ENCODE measurements around the gene TLK2.
"Not testable (repeated sequence)": the region's sequence is repeated elsewhere in the genome, so short reads cannot be mapped to it uniquely, and the experiment has no call there.

Gene TLK2

GRCh38 chr17:62565817-62566216 lies 87.2 kb downstream of the TLK2 start:
- Mint-ChIP-seq H3K9me3 (no peaks in the 10 kb centered on the region), H3K4me1 (peaks cover 29% of the 10 kb centered on the region), H3K27ac (no peak overlapping the region)

GRCh38 chr17:62566996-62567578 lies 88.5 kb downstream of the TLK2 start:
- DNase-seq (ENCODE audit: low spot score in 2 of 2) (no peak), ATAC-seq (peak; percentile 55)
- H3K4me1 Mint-ChIP-seq, result peaks cover 29% of the 10 kb centered on the region
- peak overlapping the region; percentile 26 for H3K27ac Mint-ChIP-seq
- H3K36me3 Mint-ChIP-seq, result peaks cover 81% of the 10 kb centered on the region
- H3K4me3 Mint-ChIP-seq, result no peak overlapping the region
- H3K9me3 Mint-ChIP-seq, result no peaks in the 10 kb centered on the region

More at GRCh38 chr17:62565817-62566216, 87.2 kb downstream of the TLK2 start:
- Mint-ChIP-seq H3K4me3 (no peak overlapping the region), H3K36me3 (peaks cover 85% of the 10 kb centered on the region)
- ATAC-seq, result no peak
- DNase-seq (ENCODE audit: low spot score in 2 of 2), result no peak

- Mint-ChIP-seq H3K36me3 (peaks cover 87% of the 10 kb centered on the region), H3K4me3 (no peak overlapping the region), H3K9me3 (no peaks in the 10 kb centered on the region), H3K4me1 (peaks cover 8% of the 10 kb centered on the region), H3K27ac (peak overlapping the region; percentile 42)
- DNase-seq (ENCODE audit: low spot score in 2 of 2) (no peak), ATAC-seq (no peak)
Measured at GRCh38 chr17:62572488-62572887, 93.9 kb downstream of the TLK2 start.

- Mint-ChIP-seq H3K27ac (peak overlapping the region; percentile 42), H3K4me1 (peaks cover 8% of the 10 kb centered on the region), H3K9me3 (no peaks in the 10 kb centered on the region), H3K4me3 (no peak overlapping the region), H3K36me3 (peaks cover 87% of the 10 kb centered on the region)
- DNase-seq (ENCODE audit: low spot score in 2 of 2) (no peak), ATAC-seq (no peak)
Measured at GRCh38 chr17:62572888-62573401, 94.3 kb downstream of the TLK2 start.

- Mint-ChIP-seq H3K36me3 (peaks cover 87% of the 10 kb centered on the region), H3K27ac (peak overlapping the region; percentile 54), H3K4me1 (peaks cover 8% of the 10 kb centered on the region), H3K9me3 (no peaks in the 10 kb centered on the region), H3K4me3 (no peak overlapping the region)
- DNase-seq (ENCODE audit: low spot score in 2 of 2) (no peak), ATAC-seq (no peak)
Measured at GRCh38 chr17:62573480-62574117, 95.0 kb downstream of the TLK2 start.

GRCh38 chr17:62576382-62576781 lies 97.8 kb downstream of the TLK2 start:
- H3K4me3 Mint-ChIP-seq, result no peak overlapping the region
- H3K9me3 Mint-ChIP-seq, result no peaks in the 10 kb centered on the region
- DNase-seq (ENCODE audit: low spot score in 2 of 2) (no peak), ATAC-seq (no peak)
- H3K36me3 Mint-ChIP-seq, result peaks cover 95% of the 10 kb centered on the region
- no peaks in the 10 kb centered on the region for H3K4me1 Mint-ChIP-seq
- H3K27ac Mint-ChIP-seq, result no peak overlapping the region

GRCh38 chr17:62578757-62579487 lies 100.3 kb downstream of the TLK2 start:
- Mint-ChIP-seq H3K4me3 (no peak overlapping the region), H3K9me3 (no peaks in the 10 kb centered on the region), H3K27ac (peak overlapping the region; percentile 71), H3K4me1 (no peaks in the 10 kb centered on the region), H3K36me3 (peaks cover 95% of the 10 kb centered on the region)
- DNase-seq (ENCODE audit: low spot score in 2 of 2) (no peak), ATAC-seq (no peak)

- no peak for DNase-seq (ENCODE audit: low spot score in 2 of 2)
- Mint-ChIP-seq H3K4me3 (no peak overlapping the region), H3K36me3 (peaks cover 94% of the 10 kb centered on the region), H3K9me3 (no peaks in the 10 kb centered on the region), H3K4me1 (no peaks in the 10 kb centered on the region), H3K27ac (no peak overlapping the region)
- ATAC-seq, result no peak
Measured at GRCh38 chr17:62580947-62581346, 102.3 kb downstream of the TLK2 start.

- Mint-ChIP-seq H3K4me3 (no peak overlapping the region), H3K27ac (peak overlapping the region; percentile 34), H3K36me3 (peaks cover 94% of the 10 kb centered on the region), H3K9me3 (no peaks in the 10 kb centered on the region), H3K4me1 (no peaks in the 10 kb centered on the region)
- DNase-seq (ENCODE audit: low spot score in 2 of 2) (no peak), ATAC-seq (no peak)
Measured at GRCh38 chr17:62581764-62582163, 103.1 kb downstream of the TLK2 start.

- Mint-ChIP-seq H3K36me3 (peaks cover 88% of the 10 kb centered on the region), H3K4me3 (no peak overlapping the region), H3K9me3 (no peaks in the 10 kb centered on the region), H3K4me1 (no peaks in the 10 kb centered on the region), H3K27ac (no peak overlapping the region)
- ATAC-seq (no peak), DNase-seq (ENCODE audit: low spot score in 2 of 2) (no peak)
Measured at GRCh38 chr17:62587554-62587953, 108.9 kb downstream of the TLK2 start.

GRCh38 chr17:62588109-62588508 lies 109.5 kb downstream of the TLK2 start:
- peak overlapping the region; percentile 33 for H3K27ac Mint-ChIP-seq

GRCh38 chr17:62591333-62591732 lies 112.7 kb downstream of the TLK2 start:
- Mint-ChIP-seq H3K4me3 (no peak overlapping the region), H3K9me3 (no peaks in the 10 kb centered on the region), H3K4me1 (no peaks in the 10 kb centered on the region), H3K36me3 (peaks cover 76% of the 10 kb centered on the region), H3K27ac (no peak overlapping the region)
- DNase-seq (ENCODE audit: low spot score in 2 of 2) (no peak), ATAC-seq (no peak)

More at GRCh38 chr17:62588109-62588508, 109.5 kb downstream of the TLK2 start:
- DNase-seq (ENCODE audit: low spot score in 2 of 2) (no peak), ATAC-seq (no peak)
- no peaks in the 10 kb centered on the region for H3K4me1 Mint-ChIP-seq
- H3K36me3 Mint-ChIP-seq, result peaks cover 82% of the 10 kb centered on the region
- no peak overlapping the region for H3K4me3 Mint-ChIP-seq
- no peaks in the 10 kb centered on the region for H3K9me3 Mint-ChIP-seq

GRCh38 chr17:62591822-62592221 lies 113.2 kb downstream of the TLK2 start:
- H3K36me3 Mint-ChIP-seq, result peaks cover 76% of the 10 kb centered on the region
- not testable (repeated sequence) for H3K27ac Mint-ChIP-seq; H3K9me3 Mint-ChIP-seq; H3K4me3 Mint-ChIP-seq; H3K4me1 Mint-ChIP-seq; DNase-seq (ENCODE audit: low spot score in 2 of 2); ATAC-seq

- DNase-seq (ENCODE audit: low spot score in 2 of 2), result no peak
- Mint-ChIP-seq H3K36me3 (peaks cover 76% of the 10 kb centered on the region), H3K4me3 (no peak overlapping the region), H3K9me3 (no peaks in the 10 kb centered on the region), H3K4me1 (no peaks in the 10 kb centered on the region), H3K27ac (no peak overlapping the region)
- no peak for ATAC-seq
Measured at GRCh38 chr17:62592341-62593099, 113.9 kb downstream of the TLK2 start.

- Mint-ChIP-seq H3K9me3 (no peaks in the 10 kb centered on the region), H3K36me3 (peaks cover 82% of the 10 kb centered on the region), H3K4me1 (no peaks in the 10 kb centered on the region), H3K4me3 (no peak overlapping the region), H3K27ac (no peak overlapping the region)
- DNase-seq (ENCODE audit: low spot score in 2 of 2) (no peak), ATAC-seq (no peak)
Measured at GRCh38 chr17:62595484-62595883, 116.9 kb downstream of the TLK2 start.
